Occipital lobe (tissue), 2 donors: ENCODE measurements around the gene SLC25A17. TPM values are rescaled to one million over a fixed set of nuclear protein-coding genes. Genes with fewer than 3 reads are reported as not detected.
"Not testable (repeated sequence)": the region's sequence is repeated elsewhere in the genome, so short reads cannot be mapped to it uniquely, and the experiment has no call there.

Experiments
- DNase-seq: peaks from one replicate; lab custom pipeline; 2025; lab: John Stamatoyannopoulos, UW
- total RNA-seq: library from RNA; depleted of rRNA; stranded (reverse); fragments of >200 nt; gene quantifications from one replicate; pipeline ENCODE4 v1.2.3, GENCODE V29; 2014

Gene SLC25A17, protein sequence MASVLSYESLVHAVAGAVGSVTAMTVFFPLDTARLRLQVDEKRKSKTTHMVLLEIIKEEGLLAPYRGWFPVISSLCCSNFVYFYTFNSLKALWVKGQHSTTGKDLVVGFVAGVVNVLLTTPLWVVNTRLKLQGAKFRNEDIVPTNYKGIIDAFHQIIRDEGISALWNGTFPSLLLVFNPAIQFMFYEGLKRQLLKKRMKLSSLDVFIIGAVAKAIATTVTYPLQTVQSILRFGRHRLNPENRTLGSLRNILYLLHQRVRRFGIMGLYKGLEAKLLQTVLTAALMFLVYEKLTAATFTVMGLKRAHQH
- total RNA-seq, result 32.1 TPM

DNA sequence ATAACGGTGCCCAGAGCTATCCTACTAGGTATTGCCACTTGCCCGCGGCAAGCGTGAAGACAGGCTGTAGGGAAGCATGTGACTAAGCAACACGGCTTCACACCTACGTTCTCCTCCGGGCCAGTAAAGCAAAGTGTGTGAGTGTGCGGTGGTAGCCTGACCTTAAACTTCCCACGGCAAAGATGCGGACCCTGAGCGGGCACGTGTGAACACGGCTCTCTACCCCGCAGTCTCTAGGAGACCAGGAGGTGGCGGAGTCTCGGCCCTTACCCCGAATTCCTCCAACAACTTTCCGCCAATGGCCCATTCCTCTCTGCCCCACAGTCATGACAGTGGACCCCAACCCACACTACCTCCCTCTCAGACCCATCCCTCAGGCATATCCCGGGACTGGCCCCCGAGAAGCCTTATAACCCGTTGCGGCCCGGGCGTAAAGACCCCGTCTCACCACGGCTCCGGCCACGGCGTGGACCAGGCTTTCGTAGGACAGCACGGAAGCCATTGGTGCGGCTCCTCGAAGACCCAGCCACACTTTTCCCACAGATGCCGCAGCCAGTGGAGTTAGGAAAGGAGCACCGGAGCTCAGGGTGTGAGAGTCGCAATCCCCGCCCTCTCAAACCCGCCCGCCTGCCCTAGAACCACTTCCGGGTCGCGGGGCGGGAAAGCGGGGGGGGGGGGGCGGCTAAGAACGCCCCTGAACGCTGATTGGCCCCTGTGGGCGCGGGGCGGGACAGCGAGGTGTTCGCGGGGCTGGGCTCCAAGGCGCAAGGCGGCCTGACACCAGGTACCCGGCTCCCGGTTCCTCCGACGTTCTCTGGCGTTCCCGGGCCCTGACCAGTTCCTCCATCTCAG is at the start of gene SLC25A17:
TSS of gene SLC25A17 (minus strand) at position 600 of the 852 bp plus-strand sequence. CDS start at position 502, 98 bp downstream.
- DNase-seq, result peak; percentile 89

DNA sequence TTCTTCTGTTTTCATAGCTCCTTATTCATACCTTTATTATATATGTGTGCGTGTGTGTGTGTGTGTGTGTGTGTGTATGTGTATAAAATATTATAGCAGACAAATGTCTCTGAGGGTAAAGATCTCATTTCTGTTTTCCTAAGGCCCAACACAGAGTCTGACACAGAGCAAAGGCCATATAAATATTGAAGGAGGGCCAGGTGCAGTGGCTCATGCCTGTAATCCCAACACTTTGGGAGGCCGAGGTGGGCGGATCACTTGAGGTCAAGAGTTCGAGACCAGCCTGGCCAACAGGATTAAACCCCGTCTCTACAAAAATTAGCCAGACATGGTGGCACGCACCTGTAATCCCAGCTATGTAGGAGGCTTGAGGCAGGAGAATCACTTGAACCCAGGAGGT is 49.2 kb upstream of the SLC25A17 start:
- DNase-seq, result not testable (repeated sequence)

DNA sequence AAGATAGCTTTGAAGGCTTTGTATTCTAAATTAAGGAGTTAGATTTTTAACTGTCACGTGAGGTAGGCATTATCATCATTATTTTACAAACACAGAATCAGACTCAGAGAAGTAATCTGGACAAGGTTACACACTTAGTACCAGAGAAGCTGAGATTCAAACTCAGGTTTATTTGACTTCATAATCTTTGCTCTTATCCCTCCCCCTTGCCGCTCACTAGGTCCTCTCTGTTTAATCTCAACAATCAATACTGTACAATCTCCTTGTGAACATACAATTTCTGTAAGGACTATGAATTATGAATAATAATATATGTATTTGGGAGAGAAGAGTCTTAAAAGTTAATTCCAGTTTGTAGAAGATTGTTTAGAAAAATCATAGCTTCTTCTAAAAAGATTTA is 48.0 kb upstream of the SLC25A17 start:
- no peak for DNase-seq

DNA sequence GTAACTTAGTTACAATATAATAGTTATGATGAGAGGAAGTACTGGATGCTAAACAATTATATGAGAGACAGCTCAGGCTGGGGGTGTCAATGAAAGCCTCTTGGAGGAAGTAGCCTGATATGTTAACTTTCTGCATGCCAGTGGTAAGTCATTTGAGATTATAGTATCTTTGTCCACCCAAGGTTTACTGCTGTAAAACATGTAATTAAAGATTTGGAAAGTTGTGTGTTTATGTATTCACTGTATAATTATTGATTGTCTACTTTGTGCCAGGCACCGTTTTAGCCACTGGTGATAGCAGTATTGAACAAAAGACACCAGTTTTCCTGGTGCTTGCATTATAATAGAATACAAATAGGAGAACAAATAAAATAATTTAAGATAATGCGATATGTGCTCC is 43.4 kb upstream of the SLC25A17 start:
- no peak for DNase-seq

DNA sequence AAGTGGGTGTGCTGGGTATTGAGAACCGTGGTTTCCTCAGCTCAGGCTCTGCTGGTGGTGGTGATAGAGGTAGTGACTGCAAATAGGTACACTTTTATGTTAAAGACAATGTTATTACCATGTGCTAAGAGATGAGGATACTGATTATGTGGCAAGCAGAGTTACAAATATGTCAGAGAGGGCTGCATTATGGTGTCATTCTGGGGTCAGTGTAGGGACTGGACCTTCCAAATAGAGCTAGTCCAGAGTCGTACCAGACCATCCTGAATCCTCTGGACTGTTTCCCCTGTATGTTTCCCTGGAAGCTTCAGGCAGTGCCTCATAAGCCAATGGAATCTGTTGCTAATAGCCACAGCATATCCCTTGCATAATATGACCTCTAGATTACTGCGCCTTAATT is 42.9 kb upstream of the SLC25A17 start, which contains the start of gene DNAJB7:
TSS of gene DNAJB7 (minus strand) at position 101 of the 400 bp plus-strand sequence. CDS start 119 bp downstream, outside the sequence.
- no peak for DNase-seq

DNA sequence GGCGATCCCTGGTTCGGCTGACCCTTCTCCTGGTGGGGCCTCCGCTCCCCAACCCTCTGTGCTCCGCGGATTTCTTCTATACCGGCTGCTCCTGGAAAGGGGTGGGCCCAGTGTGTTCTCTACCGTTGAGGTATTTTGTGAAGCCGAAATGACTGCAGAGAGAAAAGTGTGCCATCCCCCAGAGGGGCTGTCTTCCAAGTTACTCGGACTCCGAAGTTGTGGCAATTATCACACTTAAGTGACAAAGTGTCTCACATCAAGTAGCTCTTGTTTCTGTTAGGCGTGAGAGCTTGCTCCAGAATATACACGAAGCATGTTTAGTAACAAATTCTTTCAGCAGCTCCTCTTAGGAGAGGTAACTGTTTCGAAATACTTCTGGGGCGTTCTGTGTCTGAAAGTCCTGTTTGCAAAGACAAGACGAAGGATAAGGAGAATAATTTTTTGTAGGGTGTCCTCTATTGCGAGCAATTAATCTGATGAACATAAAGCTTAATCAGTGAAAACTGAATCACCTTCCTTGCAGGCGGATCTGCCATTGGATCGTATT is 38.2 kb upstream of the SLC25A17 start:
- no peak for DNase-seq

DNA sequence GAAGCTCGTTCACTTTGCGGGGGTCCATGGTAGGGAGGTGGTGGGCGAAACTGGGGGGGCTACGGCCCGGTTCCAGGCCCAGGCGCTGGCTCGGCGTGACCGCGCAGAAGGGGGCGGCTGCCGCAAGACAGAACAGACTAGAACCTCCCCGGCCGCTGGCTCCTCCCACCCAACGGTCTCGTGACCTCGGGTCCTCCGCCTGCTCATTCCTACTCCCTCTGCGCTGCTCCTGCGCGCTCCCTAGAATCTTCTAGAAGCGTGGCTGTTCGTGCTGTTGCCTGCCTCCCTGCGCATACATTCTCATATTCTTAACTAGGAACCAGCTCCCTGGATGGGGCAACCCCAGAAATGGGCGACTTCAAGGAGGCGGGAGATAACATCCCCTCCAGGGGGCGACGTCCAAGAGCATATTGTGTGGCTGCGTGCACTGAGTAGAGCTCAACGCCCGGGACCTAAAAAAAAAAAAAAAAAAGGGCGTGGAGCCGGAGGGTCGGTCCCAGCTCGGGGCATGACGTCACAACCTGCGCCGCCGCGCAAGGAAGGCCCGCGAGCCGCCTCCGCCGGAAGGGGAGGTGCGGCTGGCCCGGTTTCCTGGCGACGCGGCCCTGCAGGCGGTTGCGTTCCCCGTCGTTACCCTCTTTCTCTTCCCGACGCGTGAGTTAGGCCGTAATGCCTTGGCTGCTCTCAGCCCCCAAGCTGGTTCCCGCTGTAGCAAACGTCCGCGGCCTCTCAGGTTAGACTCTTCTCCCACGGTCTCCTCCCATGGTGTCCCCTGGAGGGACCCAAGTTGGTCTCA is 37.6 kb upstream of the SLC25A17 start, which contains the start of the genes ST13 and XPNPEP3:
TSS of gene ST13 (minus strand) at position 127 of the 796 bp plus-strand sequence. CDS start at position 28, 99 bp downstream.
TSS of gene XPNPEP3 (plus strand) at position 636 of the 796 bp plus-strand sequence. CDS start at position 670, 34 bp downstream.
- DNase-seq, result peak; percentile 92

DNA sequence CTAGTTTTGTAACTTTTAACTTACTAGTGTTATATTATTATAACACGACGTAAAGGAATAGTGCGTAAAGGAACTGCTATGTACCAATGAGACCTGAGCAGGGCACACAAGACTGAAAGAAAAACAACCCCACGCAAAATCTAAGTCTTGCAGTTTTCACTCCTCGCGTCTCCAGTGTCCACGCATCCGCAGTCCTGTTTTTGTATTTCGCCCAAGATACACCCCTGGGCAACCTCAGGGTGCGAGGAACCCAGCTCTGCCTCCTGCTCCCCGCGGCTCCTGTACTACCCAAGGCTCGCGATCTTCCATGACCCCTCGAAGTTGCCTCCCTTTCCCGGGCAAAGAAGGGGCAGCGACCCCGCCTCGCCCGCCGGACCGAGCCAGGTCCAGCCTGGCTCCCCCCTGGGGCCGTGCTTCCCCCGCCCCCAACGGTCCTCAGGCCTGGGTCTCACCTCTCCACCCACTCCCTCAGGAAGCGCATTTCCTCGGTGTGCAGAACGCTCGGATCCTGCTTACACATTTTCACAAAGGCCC is 36.9 kb upstream of the SLC25A17 start:
- DNase-seq, result peak; percentile 14

DNA sequence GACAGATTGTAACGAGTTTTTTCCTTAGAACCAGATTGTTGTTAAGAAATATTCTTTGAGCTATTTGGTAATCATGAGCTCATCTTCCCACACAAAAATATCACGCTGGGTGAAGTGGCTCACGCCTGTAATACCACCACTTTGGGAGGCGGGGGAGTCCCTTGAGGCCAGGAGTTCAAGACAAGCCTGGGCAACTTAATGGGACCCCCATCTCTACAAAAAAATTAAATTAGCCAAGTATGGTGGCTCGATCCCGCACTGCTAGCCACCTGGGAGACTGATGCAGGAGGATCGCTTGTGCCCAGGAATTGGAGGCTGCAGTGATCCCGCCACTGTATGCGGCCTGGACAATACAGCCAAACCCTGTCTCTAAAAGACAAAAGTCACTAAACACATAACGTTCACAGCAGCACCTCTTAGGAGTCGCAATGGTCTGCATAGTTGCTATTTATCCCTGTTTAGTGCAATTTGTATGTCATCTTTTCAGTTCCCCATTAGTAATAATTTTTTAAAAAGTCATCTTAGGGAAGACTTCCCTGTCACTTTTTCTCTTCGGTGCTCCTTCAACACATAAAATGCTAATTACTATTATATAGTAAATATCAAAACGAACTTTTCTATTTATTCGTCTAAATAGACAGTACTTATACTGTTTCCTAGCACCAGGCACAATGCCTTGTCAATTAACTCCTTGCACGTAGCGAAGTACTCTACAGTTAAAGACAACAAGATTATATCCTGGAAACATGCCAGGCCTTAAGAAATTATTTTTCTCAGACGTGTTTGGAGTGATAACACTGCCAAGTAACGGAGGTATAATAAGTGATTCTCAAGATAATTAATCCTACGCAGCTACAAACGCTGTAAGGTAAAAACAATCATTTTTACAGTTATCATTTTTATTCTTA is 36.2 kb upstream of the SLC25A17 start:
- DNase-seq, result no peak

DNA sequence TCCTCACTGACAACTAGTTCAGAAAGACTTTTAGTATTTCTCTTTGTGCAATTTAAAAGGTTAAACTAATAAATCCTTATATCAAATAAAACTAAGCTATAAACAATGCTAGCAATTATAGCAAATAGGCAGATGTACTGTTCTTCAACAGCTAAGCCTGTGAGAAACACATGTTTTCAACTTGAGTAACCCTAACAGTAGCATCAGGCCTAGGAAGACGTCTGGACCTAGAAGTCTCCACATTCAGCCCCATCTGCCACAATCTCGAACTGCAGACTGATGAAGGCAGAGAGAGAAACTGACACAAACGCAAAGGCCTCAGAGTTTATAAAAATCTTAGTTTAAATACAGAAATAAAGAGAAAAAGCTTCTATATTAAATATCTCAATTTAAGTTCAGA is 34.8 kb upstream of the SLC25A17 start:
- no peak for DNase-seq

DNA sequence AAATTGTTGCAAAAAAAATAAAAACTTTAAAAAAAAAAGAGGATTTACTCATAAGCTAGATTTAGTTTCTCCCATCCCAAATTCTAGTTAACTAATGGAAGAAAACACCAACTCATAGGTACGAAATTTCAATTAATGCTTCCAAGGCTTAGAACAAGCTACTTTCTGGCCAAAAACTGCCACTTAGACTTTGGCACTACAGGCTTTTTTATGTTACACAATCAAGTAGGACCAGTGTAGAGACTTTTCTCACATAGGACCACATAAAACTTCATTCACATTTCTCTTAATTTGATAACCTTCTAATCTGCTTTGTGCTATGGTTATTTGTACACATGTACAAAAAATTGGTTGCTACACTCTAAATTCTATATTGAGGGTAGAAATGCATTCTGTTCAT is 34.2 kb upstream of the SLC25A17 start:
- DNase-seq, result no peak

DNA sequence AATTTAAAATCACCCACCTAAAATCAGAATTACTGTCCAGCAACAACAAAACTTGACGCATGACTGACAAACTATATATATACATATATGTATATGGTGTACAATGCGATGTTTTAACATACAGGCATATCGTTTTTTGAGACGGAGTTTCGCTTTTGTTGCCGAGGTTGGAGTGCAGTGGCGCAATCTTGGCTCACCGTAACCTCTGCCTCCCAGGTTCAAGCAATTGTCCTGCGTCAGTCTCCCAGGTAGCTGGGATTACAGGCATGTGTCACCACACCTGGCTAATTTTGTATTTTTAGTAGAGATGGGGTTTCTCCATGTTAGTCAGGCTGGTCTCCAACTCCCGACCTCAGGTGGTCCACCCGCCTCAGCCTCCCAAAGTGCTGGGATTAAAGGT is 26.7 kb upstream of the SLC25A17 start:
- DNase-seq, result not testable (repeated sequence)

DNA sequence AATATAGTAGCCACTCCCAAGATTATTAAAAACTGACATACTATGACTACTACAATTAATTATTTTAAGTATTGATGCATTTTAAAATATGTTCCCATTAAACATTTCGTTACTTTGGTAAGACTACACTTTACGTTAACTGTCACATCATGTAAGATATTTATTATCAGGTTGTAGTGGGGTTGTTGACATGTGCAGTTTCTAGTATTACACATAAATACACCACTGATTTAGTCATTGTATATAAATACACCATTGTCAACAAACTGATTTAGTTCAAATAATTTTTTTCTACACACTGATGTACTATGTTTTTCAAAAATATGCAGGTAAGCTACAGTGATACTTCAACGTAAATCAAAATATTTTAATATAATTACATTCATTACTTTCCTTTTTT is 25.8 kb upstream of the SLC25A17 start:
- no peak for DNase-seq

DNA sequence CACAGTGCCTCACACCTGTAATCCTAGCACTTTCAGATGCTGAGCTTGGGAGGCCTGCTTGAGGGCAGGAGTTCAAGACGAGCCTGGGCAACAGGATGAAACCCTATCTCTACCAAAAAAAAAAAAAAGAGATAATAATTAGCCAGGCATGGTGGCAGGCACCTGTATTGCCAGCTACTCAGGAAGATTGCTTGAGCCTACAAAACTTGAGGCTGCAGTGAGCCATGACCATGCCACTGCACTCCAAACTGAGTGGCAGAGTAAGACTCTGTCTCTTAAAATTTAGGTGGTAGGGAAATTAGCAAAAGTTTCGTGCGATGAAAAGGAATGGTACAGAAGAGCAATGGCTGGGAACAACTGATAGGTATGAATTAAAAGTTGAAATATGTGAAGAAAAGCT is 19.3 kb upstream of the SLC25A17 start:
- no peak for DNase-seq

DNA sequence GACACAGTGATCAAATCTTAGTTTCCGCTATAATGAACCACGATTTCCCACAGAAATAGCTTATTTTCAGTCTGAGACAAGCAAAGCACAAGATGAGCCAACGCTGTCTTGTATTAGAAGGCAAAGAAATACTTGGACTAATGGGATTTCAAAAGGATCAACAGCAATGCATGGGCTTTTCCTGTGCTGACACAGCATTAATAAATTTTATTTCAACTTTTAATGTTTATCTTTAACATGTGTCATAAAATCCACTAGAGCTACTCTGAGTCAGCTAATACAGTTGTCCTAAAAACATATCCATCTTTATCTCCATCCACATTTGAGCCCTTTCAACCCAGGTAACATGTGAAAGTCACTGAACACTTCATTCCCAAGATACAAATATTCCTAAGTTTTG is 15.5 kb upstream of the SLC25A17 start:
- DNase-seq, result no peak

DNA sequence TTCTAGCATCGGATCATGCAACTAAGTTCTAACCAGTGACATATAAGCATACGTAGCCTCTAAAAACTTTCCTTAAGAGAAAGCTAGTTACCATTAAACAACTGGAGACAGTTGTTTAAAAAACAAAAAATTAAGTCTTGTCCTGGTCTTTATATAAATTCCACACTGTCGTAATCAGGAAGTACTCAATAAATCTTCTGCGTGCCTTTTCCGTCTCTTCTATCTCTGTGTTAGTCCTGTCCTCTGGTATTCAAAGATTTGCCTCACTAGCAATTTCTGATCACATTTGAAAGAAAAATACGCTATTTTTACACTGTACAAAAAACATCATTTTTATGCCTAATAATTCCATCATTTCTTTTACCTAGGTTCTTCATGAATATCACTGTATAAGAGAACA is 10.0 kb upstream of the SLC25A17 start:
- DNase-seq, result no peak

DNA sequence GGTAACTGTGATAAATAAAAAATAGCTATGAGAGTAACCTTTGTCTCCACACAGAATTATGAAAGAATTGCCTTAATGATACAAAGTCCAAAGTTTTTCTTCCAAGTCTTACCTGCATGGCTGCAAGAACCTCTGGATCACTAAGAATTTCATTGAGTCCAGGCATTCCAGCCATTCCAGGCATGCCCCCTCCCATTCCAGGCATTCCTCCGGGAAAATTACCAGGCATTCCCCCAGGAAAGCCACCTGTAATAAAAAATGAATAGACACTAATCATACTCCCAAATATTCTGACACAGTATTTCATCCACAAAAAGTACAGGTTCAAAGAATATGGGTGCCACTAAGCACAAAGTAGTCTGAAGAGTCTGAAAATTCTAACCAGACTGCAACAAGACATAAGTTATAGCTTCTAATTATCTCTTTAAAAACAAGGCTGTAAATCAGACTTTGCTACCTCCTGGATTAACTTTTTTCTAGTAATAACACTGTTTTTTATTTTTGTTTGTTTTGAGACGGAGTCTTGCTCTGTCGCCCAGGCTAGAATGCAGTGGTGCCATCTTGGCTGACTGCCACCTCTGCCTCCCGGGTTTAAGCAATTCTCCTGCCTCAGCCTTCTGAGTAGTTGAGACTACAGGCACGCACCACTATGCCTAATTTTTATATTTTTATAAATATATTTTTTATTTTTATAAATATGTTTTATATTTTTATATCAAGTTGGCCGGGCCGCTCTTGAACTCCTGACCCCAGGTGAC is 8.0 kb upstream of the SLC25A17 start:
- no peak for DNase-seq

DNA sequence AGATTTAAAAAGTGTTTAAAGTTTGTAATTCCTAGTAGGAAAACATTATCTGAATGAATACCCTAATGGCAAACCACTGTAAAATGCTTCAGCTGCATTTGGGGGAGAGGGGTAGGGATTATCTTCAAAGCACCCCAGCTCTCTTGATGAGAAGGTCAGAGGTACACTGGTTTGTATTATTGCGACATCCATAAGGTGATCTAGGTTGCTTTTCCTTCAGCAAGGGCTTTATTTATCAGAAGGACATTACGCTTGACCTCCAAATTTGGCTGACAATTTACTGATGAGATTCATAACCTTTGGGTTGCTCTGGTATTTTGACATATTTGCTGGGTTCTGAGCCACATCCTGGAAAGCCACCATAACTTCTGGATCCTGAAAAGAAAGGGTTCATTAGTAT is 7.1 kb upstream of the SLC25A17 start:
- DNase-seq, result not testable (repeated sequence)

DNA sequence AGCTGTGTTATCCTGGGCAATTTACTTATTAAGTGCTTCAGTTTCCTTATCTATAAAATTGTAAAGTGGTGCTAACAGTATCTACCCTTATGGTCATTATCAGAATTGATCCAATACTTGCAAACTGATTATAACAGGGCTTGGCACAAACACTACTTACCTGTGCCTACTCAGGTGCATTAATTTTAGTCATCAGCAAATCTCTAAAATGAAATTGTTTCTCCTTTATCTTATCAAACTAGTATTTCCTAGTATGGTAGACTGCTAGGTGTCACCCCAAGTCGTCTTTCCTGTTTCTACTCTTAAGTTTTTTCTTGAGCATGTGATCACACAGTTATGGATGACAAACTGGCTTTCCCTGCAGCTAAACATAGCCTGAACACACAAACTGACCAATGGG is 4.3 kb upstream of the SLC25A17 start:
- DNase-seq, result no peak
